GM23248 (cell line): ENCODE data around the gene WDR45.

ENCODE experiments used
- EZH2 ChIP-seq: fragments of 200-600 bp; sonication (generic); IDR thresholded peaks from 2 replicates; pipeline ENCODE4 v1.6.1; 2018; ENCODE audit warnings: antibody characterized with exemption, mild to moderate bottlenecking; ENCODE audit not compliant: insufficient read depth, poor library complexity, severe bottlenecking
- EZH2phosphoT487 ChIP-seq: fragments of 200-600 bp; sonication (generic); IDR thresholded peaks from 2 replicates; pipeline ENCODE4 v1.6.1; 2018; ENCODE audit warnings: antibody characterized with exemption, moderate library complexity, mild to moderate bottlenecking, low read depth; ENCODE audit not compliant: insufficient read depth

DNA sequence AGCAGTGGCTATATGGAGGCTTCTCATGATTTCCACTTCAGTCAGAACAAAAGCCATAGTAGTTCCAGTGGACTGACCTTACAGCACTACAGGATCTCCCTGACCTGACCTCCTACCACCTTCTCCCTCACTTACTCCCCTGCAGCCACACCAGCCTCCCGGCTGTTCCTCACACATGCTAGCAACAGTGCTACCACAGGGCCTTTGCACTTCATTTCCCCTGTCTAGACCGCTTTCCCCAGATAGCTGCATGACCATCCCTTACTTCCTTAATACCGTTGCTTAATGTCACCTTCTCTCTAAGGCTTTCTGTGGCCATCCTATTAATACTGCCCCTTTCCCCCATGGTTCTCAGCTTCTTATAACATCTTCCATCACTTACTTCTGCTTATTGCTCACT is 30.7 kb upstream of the WDR45 start:
- no peak for TF ChIP-seq EZH2phosphoT487
- no peak for TF ChIP-seq EZH2
